HepG2 (cell line): ENCODE data around the gene TK2. TPM values are rescaled to one million over a fixed set of nuclear protein-coding genes. Genes with fewer than 3 reads are reported as not detected.

Experiments used
- ELF4 ChIP-seq: sonication (generic); formaldehyde crosslinking; IDR thresholded peaks from 2 replicates; pipeline ENCODE4 v1.5.0; 2020; ENCODE audit warnings: missing genetic modification reagents, mild to moderate bottlenecking, moderate library complexity, borderline replicate concordance
- FOXK2 ChIP-seq: fragments of 450-650 bp; IDR thresholded peaks from 2 replicates; pipeline ENCODE4 v1.6.1; 2016
- MXD4 ChIP-seq: IDR thresholded peaks from 2 replicates; pipeline ENCODE4 v1.6.1; 2016; ENCODE audit warnings: mild to moderate bottlenecking, missing biosample characterization, missing genetic modification reagents
- RFX3 ChIP-seq: IDR thresholded peaks from 2 replicates; pipeline ENCODE4 v1.6.1; 2016; ENCODE audit warnings: missing biosample characterization, missing genetic modification reagents
- SIX4 ChIP-seq: sonication (generic); formaldehyde crosslinking; IDR thresholded peaks from 2 replicates; pipeline ENCODE4 v1.4.0; 2020; ENCODE audit warnings: missing genetic modification reagents
- TCF7L2 ChIP-seq: IDR thresholded peaks from 2 replicates; pipeline ENCODE4 v1.6.1; 2011; ENCODE audit warnings: mild to moderate bottlenecking, low read depth, low read length, moderate library complexity
- ZFP41 ChIP-seq: sonication (generic); formaldehyde crosslinking; IDR thresholded peaks from 2 replicates; pipeline ENCODE4 v1.4.0; 2020; ENCODE audit warnings: mild to moderate bottlenecking, missing genetic modification reagents, borderline replicate concordance
- ZNF572 ChIP-seq: sonication (generic); formaldehyde crosslinking; IDR thresholded peaks from 2 replicates; pipeline ENCODE4 v1.5.1; 2020; ENCODE audit warnings: mild to moderate bottlenecking, missing genetic modification reagents
- ZSCAN9 ChIP-seq: IDR thresholded peaks from 2 replicates; pipeline ENCODE4 v1.6.1; 2016; ENCODE audit warnings: borderline replicate concordance
- ZZZ3 ChIP-seq: sonication (generic); formaldehyde crosslinking; IDR thresholded peaks from 2 replicates; pipeline ENCODE4 v1.4.0; 2020; ENCODE audit warnings: missing genetic modification reagents, mild to moderate bottlenecking, borderline replicate concordance
- polyA plus RNA-seq, 8 experiments: library from polyadenylated mRNA; depleted of rRNA in 3 of 8; stranded (reverse) in 7 of 8; unstranded in 1 of 8; fragments of >200 nt; fragmentation: Illumina TruSeq in 4 of 8; extraction: Trizol in 4 of 8; gene quantifications; 2 replicates each; pipeline versions ENCODE4 v1.2.1 to v1.2.3, GENCODE V29; 2011 to 2016; ENCODE audit warnings: low read depth in 4 of 8, missing spikeins in 1 of 8, mixed read lengths in 1 of 8; ENCODE audit not compliant: insufficient read depth in 1 of 8
- total RNA-seq, 5 experiments: library from RNA; depleted of rRNA; stranded (reverse); fragments of >200 nt; fragmentation: Illumina TruSeq; extraction: Trizol; gene quantifications; 2 replicates each; pipeline ENCODE4 v1.2.3, GENCODE V29; 2016; ENCODE audit warnings: low read depth in 1 of 5
- TF ChIP-seq, protein P1 (sequence below), 2 experiments: sonication (generic) in 1 of 2; formaldehyde crosslinking in 1 of 2; IDR thresholded peaks; 2 replicates each; pipeline versions ENCODE4 v1.4.0 to v1.6.1; 2016 to 2020; ENCODE audit warnings: borderline replicate concordance in 1 of 2, low read depth in 1 of 2, mild to moderate bottlenecking in 1 of 2, missing genetic modification reagents in 1 of 2
- TF ChIP-seq, protein P2 (sequence below): sonication (generic); formaldehyde crosslinking; IDR thresholded peaks from 2 replicates; pipeline ENCODE4 v1.4.0; 2020; ENCODE audit warnings: mild to moderate bottlenecking, missing genetic modification reagents
- TF ChIP-seq, protein P3 (sequence below): sonication (generic); formaldehyde crosslinking; IDR thresholded peaks from 2 replicates; pipeline ENCODE4 v1.4.0; 2020; ENCODE audit warnings: missing genetic modification reagents, borderline replicate concordance

The TK2 gene
- total and polyA plus RNA-seq, 2 of the 13 experiments (the other 11 are each of a cell fraction or from before 2014, with no cell fraction given) = 18.7 to 21.0 TPM

DNA sequence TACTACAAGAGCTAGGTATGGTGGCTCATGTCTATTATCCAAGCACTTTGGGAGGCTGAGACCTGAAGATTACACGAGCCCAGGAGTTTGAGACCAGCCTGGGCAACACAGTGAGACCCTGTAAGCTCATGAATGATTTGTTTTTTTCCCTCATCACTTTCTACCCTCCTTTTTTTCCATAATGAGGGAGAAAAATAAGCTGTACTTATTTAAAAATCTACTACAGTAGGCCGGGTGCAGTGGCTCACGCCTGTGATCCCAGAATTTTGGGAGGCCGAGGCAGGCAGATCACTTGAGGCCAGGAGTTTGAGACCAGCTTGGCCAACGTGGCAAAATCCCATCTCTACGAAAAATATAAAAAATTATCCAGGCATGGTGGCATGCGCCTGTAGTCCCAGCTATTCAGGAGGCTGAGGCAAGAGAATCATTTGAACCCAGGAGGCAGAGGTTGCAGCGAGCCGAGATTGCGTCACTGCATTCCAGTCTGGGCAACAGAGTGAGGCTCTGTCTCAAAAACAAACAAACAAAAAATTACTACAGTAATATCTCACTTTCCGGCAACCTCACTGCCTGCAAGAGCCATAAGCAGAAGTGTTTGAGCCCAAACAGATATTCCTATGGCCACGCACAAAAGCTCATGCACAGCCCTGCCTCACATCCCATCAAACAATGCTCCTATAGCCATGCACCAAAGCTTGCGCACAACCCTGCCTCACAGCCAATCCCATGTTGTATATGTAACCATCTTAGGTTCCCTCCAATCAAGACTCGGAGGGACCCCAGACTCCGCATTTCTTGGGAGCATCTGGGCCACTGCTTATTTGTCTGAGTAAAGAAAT is 37.4 kb downstream of the TK2 start (continued):
- TF ChIP-seq, protein P1, sequence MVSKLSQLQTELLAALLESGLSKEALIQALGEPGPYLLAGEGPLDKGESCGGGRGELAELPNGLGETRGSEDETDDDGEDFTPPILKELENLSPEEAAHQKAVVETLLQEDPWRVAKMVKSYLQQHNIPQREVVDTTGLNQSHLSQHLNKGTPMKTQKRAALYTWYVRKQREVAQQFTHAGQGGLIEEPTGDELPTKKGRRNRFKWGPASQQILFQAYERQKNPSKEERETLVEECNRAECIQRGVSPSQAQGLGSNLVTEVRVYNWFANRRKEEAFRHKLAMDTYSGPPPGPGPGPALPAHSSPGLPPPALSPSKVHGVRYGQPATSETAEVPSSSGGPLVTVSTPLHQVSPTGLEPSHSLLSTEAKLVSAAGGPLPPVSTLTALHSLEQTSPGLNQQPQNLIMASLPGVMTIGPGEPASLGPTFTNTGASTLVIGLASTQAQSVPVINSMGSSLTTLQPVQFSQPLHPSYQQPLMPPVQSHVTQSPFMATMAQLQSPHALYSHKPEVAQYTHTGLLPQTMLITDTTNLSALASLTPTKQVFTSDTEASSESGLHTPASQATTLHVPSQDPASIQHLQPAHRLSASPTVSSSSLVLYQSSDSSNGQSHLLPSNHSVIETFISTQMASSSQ (IDR thresholded peaks at IDR 0.05; ENCODE audit: low read depth) = no peak
- TF ChIP-seq, protein P1 (CRISPR knock-in tag; IDR thresholded peaks at IDR 0.05; ENCODE audit: borderline replicate concordance) = no peak; the same call in 1 of the 2 replicates
- TF ChIP-seq ZSCAN9 (no peak; the same call in 1 of the 2 replicates), ZFP41 (CRISPR knock-in tag) (0 out of 2 replicates have a peak, but pooled peaks have one; percentile 46), TCF7L2 (no peak), ZNF572 (CRISPR knock-in tag) (no peak), SIX4 (no peak), ELF4 (CRISPR knock-in tag) (no peak), MXD4 (CRISPR knock-in tag) (no peak), RFX3 (no peak), ZZZ3 (CRISPR knock-in tag) (no peak), FOXK2 (no peak)
- TF ChIP-seq, protein P2, sequence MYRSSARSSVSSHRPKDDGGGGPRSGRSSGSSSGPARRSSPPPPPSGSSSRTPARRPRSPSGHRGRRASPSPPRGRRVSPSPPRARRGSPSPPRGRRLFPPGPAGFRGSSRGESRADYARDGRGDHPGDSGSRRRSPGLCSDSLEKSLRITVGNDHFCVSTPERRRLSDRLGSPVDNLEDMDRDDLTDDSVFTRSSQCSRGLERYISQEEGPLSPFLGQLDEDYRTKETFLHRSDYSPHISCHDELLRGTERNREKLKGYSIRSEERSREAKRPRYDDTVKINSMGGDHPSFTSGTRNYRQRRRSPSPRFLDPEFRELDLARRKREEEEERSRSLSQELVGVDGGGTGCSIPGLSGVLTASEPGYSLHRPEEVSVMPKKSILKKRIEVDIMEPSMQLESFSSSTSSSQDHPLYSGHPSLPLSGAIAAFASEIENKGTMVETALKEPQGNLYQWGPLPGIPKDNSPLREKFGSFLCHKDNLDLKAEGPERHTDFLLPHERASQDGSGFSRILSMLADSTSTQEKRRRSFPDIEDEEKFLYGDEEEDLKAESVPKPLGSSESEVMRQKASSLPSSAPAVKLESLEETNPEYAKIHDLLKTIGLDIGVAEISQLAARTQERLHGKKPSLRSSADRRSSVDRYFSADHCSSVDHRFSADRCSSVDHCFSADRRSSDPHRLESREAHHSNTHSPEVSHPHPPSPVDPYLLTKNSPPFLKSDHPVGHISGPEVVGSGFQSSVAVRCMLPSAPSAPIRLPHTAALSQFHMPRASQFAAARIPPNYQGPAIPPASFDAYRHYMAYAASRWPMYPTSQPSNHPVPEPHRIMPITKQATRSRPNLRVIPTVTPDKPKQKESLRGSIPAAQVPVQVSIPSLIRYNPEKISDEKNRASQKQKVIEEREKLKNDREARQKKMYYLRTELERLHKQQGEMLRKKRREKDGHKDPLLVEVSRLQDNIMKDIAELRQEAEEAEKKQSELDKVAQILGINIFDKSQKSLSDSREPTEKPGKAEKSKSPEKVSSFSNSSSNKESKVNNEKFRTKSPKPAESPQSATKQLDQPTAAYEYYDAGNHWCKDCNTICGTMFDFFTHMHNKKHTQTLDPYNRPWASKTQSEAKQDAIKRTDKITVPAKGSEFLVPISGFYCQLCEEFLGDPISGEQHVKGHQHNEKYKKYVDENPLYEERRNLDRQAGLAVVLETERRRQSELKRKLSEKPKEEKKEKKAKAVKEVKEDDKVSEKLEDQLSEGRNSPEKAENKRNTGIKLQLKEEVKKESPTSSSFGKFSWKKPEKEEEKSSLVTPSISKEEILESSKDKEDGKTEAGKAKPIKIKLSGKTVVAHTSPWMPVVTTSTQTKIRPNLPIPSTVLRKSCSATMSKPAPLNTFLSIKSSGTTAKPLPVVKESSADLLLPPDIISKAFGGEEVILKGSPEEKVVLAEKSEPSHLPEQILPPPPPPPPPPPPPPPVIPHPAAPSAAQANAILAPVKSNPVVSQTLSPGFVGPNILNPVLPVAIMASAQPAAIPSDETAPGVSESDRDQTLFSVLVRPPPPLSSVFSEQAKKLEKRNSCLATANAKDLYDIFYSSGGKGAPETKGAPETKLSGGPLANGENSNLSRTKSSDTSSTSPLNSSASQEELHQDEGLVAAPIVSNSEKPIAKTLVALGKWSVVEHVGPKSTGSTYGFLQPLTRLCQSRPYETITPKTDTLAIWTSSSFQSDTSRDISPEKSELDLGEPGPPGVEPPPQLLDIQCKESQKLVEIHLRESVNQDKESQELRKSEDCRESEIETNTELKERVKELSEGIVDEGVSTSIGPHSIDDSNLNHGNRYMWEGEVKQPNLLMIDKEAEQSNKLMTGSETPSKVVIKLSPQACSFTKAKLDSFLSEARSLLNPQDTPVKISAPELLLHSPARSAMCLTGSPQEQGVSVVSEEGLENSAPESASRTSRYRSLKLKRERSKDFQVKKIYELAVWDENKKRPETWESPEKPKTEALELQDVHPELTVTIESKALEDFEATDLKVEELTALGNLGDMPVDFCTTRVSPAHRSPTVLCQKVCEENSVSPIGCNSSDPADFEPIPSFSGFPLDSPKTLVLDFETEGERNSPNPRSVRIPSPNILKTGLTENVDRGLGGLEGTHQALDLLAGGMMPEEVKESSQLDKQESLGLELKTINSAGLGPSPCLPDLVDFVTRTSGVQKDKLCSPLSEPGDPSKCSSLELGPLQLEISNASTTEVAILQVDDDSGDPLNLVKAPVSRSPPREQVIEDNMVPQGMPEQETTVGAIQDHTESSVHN (CRISPR knock-in tag) = no peak
- TF ChIP-seq, protein P3, sequence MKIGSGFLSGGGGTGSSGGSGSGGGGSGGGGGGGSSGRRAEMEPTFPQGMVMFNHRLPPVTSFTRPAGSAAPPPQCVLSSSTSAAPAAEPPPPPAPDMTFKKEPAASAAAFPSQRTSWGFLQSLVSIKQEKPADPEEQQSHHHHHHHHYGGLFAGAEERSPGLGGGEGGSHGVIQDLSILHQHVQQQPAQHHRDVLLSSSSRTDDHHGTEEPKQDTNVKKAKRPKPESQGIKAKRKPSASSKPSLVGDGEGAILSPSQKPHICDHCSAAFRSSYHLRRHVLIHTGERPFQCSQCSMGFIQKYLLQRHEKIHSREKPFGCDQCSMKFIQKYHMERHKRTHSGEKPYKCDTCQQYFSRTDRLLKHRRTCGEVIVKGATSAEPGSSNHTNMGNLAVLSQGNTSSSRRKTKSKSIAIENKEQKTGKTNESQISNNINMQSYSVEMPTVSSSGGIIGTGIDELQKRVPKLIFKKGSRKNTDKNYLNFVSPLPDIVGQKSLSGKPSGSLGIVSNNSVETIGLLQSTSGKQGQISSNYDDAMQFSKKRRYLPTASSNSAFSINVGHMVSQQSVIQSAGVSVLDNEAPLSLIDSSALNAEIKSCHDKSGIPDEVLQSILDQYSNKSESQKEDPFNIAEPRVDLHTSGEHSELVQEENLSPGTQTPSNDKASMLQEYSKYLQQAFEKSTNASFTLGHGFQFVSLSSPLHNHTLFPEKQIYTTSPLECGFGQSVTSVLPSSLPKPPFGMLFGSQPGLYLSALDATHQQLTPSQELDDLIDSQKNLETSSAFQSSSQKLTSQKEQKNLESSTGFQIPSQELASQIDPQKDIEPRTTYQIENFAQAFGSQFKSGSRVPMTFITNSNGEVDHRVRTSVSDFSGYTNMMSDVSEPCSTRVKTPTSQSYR = no peak
